ENCODE results near the gene SPR. TPM values are rescaled to one million over a fixed set of nuclear protein-coding genes. Genes with fewer than 3 reads are reported as not detected.

Gene SPR
- total RNA-seq, 3 donors from 2014 or later (not counting 1 experiment from before 2014, with no cell fraction given), result 0.16 to 1.7 (median 0.34) TPM

DNA sequence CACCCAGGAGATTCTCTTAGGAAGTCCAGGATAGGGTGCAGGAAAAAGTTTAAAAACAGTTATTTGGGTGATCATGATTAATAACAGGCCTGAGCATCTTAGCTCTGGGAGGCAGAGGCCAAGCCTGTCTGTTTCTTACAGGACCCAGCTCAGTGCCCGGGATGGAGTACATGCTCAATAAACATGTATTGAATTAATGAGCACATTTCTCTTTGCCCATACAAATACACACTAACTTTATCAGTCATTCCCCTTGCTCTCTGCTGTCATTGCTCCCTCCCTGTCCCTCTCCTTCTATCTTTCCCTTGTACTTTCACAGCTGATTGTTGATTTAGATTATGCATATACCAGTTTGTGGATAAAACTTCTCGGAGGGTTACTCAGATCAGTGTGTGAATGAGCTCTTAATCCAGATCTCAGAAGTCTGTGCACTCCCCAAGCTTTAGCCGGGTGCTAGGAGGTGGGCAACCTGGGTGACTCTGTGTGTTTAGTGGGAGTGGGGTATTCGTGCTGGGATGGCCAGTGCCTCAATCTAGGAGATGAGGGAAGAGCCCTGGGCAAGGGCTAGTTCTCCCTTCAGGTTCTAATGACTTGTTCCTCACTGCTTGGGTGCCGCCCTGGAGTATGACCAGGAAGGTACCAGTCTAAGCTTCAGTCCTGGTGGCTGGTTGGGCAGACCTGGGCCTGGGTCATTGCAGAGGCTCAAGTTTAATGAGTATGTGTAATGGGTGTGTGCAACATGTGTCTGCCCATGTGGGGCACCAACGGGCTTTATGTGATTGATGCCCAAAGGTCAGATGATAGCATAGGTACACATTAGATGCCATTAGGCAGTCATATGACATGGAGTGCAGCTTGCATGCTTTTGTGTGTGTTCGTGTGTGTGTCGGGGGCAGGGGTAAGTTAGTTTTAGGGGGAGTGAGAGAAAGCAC, 40.7 kb downstream of the SPR start:
- H3K27me3 ChIP-seq (ENCODE audit: control insufficient read depth, insufficient read depth, low read length), result peaks cover 36% of the 10 kb centered on the region
- H3K27ac Mint-ChIP-seq, result no peak overlapping the region
- no peak for ATAC-seq
- WGBS (ENCODE audit: insufficient coverage), result 89% methylated on average over 8 of the region's 8 CpGs
- intact Hi-C loops (cut with micrococcal nuclease), result no loop called here
- TF ChIP-seq CTCF (IDR thresholded peaks at IDR 0.05), result no peak
- H3K27ac ChIP-seq (ENCODE audit: low read length), result no peak overlapping the region
- H3K9me3 Mint-ChIP-seq, result no peaks in the 10 kb centered on the region
- no peak overlapping the region for H3K4me3 Mint-ChIP-seq
- H3K4me1 ChIP-seq (ENCODE audit: control insufficient read depth, insufficient read depth, low read length), result peaks cover 11% of the 10 kb centered on the region
- no peaks in the 10 kb centered on the region for H3K36me3 ChIP-seq (ENCODE audit: control insufficient read depth, insufficient read depth, low read length)
- no peaks in the 10 kb centered on the region for H3K36me3 Mint-ChIP-seq
- DNase-seq, result peak in 1 of 2 donors; percentile 6
- H3K4me1 Mint-ChIP-seq, result no peaks in the 10 kb centered on the region
- peaks cover 13 to 21% of the 10 kb centered on the region in 2 donors for H3K27me3 Mint-ChIP-seq (ENCODE audit: low read depth in 2 of 2)
- H3K9me3 ChIP-seq (ENCODE audit: control insufficient read depth, insufficient read depth, low read length), result no peaks in the 10 kb centered on the region
- H3K4me3 ChIP-seq (ENCODE audit: low read length), result no peak overlapping the region

- WGBS (ENCODE audit: insufficient coverage), result 100% methylated on average over 1 of the region's 1 CpG
- H3K36me3 Mint-ChIP-seq, result no peaks in the 10 kb centered on the region
- no peaks in the 10 kb centered on the region for H3K9me3 Mint-ChIP-seq
- intact Hi-C loops (cut with micrococcal nuclease), result no loop called here
- H3K4me1 Mint-ChIP-seq, result no peaks in the 10 kb centered on the region
- ATAC-seq (no peak), DNase-seq (no peak)
- Histone ChIP-seq H3K4me3 (ENCODE audit: low read length) (no peak overlapping the region), H3K36me3 (ENCODE audit: control insufficient read depth, insufficient read depth, low read length) (no peaks in the 10 kb centered on the region), H3K27me3 (ENCODE audit: control insufficient read depth, insufficient read depth, low read length) (peaks cover 26% of the 10 kb centered on the region), H3K9me3 (ENCODE audit: control insufficient read depth, insufficient read depth, low read length) (no peaks in the 10 kb centered on the region), H3K4me1 (ENCODE audit: control insufficient read depth, insufficient read depth, low read length) (peaks cover 7% of the 10 kb centered on the region), H3K27ac (ENCODE audit: low read length) (no peak overlapping the region)
- H3K27me3 Mint-ChIP-seq (ENCODE audit: low read depth in 2 of 2), result peaks cover 2 to 10% of the 10 kb centered on the region in 2 donors
- no peak overlapping the region for H3K27ac Mint-ChIP-seq
- no peak overlapping the region for H3K4me3 Mint-ChIP-seq
- no peak for TF ChIP-seq CTCF (IDR thresholded peaks at IDR 0.05)
Measured at GRCh38 chr2:72929010-72929409, 41.8 kb downstream of the SPR start.

DNA sequence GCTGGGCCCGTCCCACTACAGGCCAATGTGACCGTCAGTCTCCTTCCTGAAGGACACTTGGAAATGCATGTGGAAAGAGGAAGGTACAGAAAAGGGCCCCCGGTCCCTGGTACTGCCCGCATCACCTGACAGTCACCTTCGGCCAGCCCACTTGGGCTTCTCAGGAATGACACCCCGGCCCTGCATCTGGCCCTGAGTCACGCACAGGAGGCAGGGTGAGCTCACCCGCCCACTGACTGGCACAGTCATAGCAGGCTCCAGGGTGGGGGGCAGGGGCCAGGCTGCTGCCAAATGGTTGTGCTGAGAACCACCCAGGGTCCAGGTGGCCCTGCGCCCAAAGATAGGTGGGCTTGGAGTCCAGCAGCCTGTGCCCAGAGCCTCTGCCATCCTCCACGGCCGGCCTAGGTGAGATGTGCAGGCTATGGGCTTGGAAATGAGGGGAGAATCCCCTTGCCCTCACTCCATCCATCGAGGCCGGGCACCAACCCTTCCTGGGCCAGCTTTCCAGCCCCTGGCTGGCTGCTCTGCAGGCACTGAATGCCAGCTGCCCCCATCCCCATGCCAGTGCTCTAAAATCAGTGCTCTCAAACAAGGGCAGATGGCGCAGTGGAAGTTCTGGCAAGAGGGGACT, 44.2 kb downstream of the SPR start:
- ATAC-seq (no peak), DNase-seq (no peak)
- Mint-ChIP-seq H3K4me1 (peaks cover 7 to 11% of the 10 kb centered on the region in 2 donors), H3K4me3 (no peak overlapping the region), H3K27ac (no peak overlapping the region), H3K9me3 (no peaks in the 10 kb centered on the region), H3K36me3 (no peaks in the 10 kb centered on the region), H3K27me3 (ENCODE audit: low read depth in 2 of 2) (peaks cover 0 to 7% of the 10 kb centered on the region in 2 donors)
- Histone ChIP-seq H3K27ac (ENCODE audit: low read length) (no peak overlapping the region), H3K9me3 (ENCODE audit: control insufficient read depth, insufficient read depth, low read length) (no peaks in the 10 kb centered on the region), H3K36me3 (ENCODE audit: control insufficient read depth, insufficient read depth, low read length) (no peaks in the 10 kb centered on the region), H3K4me3 (ENCODE audit: low read length) (no peak overlapping the region), H3K4me1 (ENCODE audit: control insufficient read depth, insufficient read depth, low read length) (peaks cover 6% of the 10 kb centered on the region), H3K27me3 (ENCODE audit: control insufficient read depth, insufficient read depth, low read length) (peaks cover 12% of the 10 kb centered on the region)
- TF ChIP-seq CTCF (IDR thresholded peaks at IDR 0.05), result no peak
- WGBS (ENCODE audit: insufficient coverage), result 88% methylated on average over 14 of the region's 14 CpGs
- intact Hi-C loops (cut with micrococcal nuclease), result no loop called here
